CD4-positive, alpha-beta T cell (primary cell): Measurements from ENCODE around the gene FOXJ3. TPM values are rescaled to one million over a fixed set of nuclear protein-coding genes. Genes with fewer than 3 reads are reported as not detected.

Experiments used
- ATAC-seq: fragments of 200-7000 bp; cut with Tn5 transposase; one replicate; pipeline ENCODE4 v1.10.0; 2022; ENCODE audit warnings: mild to moderate bottlenecking; ENCODE audit not compliant: poor library complexity
- CTCF ChIA-PET: fragments of 350-600 bp; sonication (Branson Sonifier 250); formaldehyde crosslinking; loops from one replicate; lab custom pipeline; 2021; ENCODE audit warnings: antibody characterized with exemption, inconsistent platforms; lab: Charles Lee
- POLR2A ChIA-PET: fragments of 350-600 bp; sonication (Branson Sonifier 250); formaldehyde crosslinking; loops from one replicate; lab custom pipeline; 2021; ENCODE audit warnings: antibody characterized with exemption, inconsistent platforms; lab: Charles Lee
- DNase-seq, 14 experiments: peaks; one replicate each; pipeline ENCODE4 v3.0.0-alpha.2; 2013 to 2020; ENCODE audit warnings: mixed read lengths in 2 of 14
- H3K27ac ChIP-seq, 2 donors: one replicate each; pipeline versions ENCODE4 v1.5.1 to v1.7.0; 2013; ENCODE audit warnings: low read length in 2 of 2, low read depth in 1 of 2, mild to moderate bottlenecking in 1 of 2
- H3K27me3 ChIP-seq, 2 experiments: 1 replicate in 1 of 2; 2 replicates in 1 of 2; pipeline versions ENCODE4 v1.6.1 to v1.7.0; 2013; ENCODE audit warnings: low read length in 2 of 2, control low read depth in 1 of 2, mild to moderate bottlenecking in 1 of 2, moderate library complexity in 1 of 2; ENCODE audit not compliant: insufficient read depth in 2 of 2, control insufficient read depth in 1 of 2
- H3K36me3 ChIP-seq: one replicate; pipeline ENCODE4 v1.6.1; 2013; ENCODE audit warnings: low read length, control low read depth; ENCODE audit not compliant: insufficient read depth
- H3K4me1 ChIP-seq: one replicate; pipeline ENCODE4 v1.6.1; 2013; ENCODE audit warnings: low read length, control low read depth; ENCODE audit not compliant: insufficient read depth
- H3K4me3 ChIP-seq: one replicate; pipeline ENCODE4 v1.5.1; 2013; ENCODE audit warnings: mild to moderate bottlenecking, low read length, moderate library complexity
- H3K9me3 ChIP-seq, 2 experiments: 1 replicate in 1 of 2; 2 replicates in 1 of 2; pipeline versions ENCODE4 v1.6.1 to v1.7.0; 2013; ENCODE audit warnings: low read length in 2 of 2, mild to moderate bottlenecking in 2 of 2, control low read depth in 1 of 2, moderate library complexity in 1 of 2; ENCODE audit not compliant: control insufficient read depth in 1 of 2, insufficient read depth in 1 of 2
- H3K27ac Mint-ChIP-seq: one replicate; pipeline ENCODE4 v1.8.0; 2020; ENCODE audit warnings: mixed read lengths
- H3K27me3 Mint-ChIP-seq: one replicate; pipeline ENCODE4 v1.8.0; 2021; ENCODE audit warnings: mixed read lengths
- H3K36me3 Mint-ChIP-seq: one replicate; pipeline ENCODE4 v1.8.0; 2021; ENCODE audit warnings: low read depth, mixed read lengths
- H3K4me1 Mint-ChIP-seq: one replicate; pipeline ENCODE4 v1.8.0; 2021; ENCODE audit warnings: low read depth, mixed read lengths
- H3K4me3 Mint-ChIP-seq: one replicate; pipeline ENCODE4 v1.8.0; 2020; ENCODE audit warnings: mild to moderate bottlenecking, mixed read lengths
- H3K9me3 Mint-ChIP-seq: one replicate; pipeline ENCODE4 v1.8.0; 2020; ENCODE audit warnings: mixed read lengths
- CTCF ChIP-seq: fragments of 200-600 bp; IDR thresholded peaks from one replicate; pipeline ENCODE4 v1.8.0; 2022; ENCODE audit warnings: antibody characterized with exemption, mild to moderate bottlenecking
- intact Hi-C, 2 experiments: fragments of 100-400 bp; cut with DNase I in 1 of 2; cut with micrococcal nuclease in 1 of 2; formaldehyde crosslinking; loops; one replicate each; pipeline versions ENCODE4 v1.15.1 to v1.9.0; 2023 to 2025; cut with DNase I, micrococcal nuclease
- total RNA-seq, 174 experiments: library from RNA in 2 of 174; stranded (reverse) in 2 of 174; gene quantifications; one replicate each; pipeline ENCODE4 v1.2.3 and lab custom pipeline; 2021 to 2026

FOXJ3 gene
- total RNA-seq, 2 experiments from 2014 or later = 73.1 to 74.9 TPM

- no peaks in the 10 kb centered on the region for H3K36me3 ChIP-seq
- H3K4me1 ChIP-seq = no peaks in the 10 kb centered on the region
- DNase-seq = no peak
Observed at GRCh38 chr1:42164551-42165420, 170.2 kb downstream of the FOXJ3 start, which contains the start of gene GUCA2A. Gene GUCA2A, minus strand, starts transcription at chr1:42164745. Its CDS starts 33 bp downstream, at chr1:42164712.

GRCh38 chr1:42163536-42164503 lies 171.2 kb downstream of the FOXJ3 start:
- Mint-ChIP-seq H3K36me3 (no peaks in the 10 kb centered on the region), H3K4me3 (no peak overlapping the region), H3K27me3 (peaks cover 4% of the 10 kb centered on the region), H3K4me1 (no peaks in the 10 kb centered on the region), H3K27ac (no peak overlapping the region), H3K9me3 (peaks cover 5% of the 10 kb centered on the region)
- no peaks in the 10 kb centered on the region for H3K27me3 ChIP-seq
- H3K9me3 ChIP-seq = peaks cover 0 to 8% of the 10 kb centered on the region in 2 experiments
- no peaks in the 10 kb centered on the region for H3K36me3 ChIP-seq
- TF ChIP-seq CTCF = no peak
- ChIA-PET POLR2A (no interaction called here), CTCF (interaction anchor here (1.7 kb wide), 1 partner anchor 9 kb away, joined by 4 read pairs; no protein-coding TSS in a partner anchor)
- H3K4me3 ChIP-seq = no peak overlapping the region
- no peak overlapping the region for H3K27ac ChIP-seq
- H3K4me1 ChIP-seq = no peaks in the 10 kb centered on the region
- ATAC-seq (no peak), DNase-seq (peak in 1 of 14 experiments; percentile 4)
- intact Hi-C loops = no loop called here

More at GRCh38 chr1:42164551-42165420, 170.2 kb downstream of the FOXJ3 start, which contains the start of gene GUCA2A:
- no peak within 1 kb of the TSS for H3K4me3 Mint-ChIP-seq
- Histone ChIP-seq H3K27ac (no peak within 1 kb of the TSS), H3K4me3 (no peak within 1 kb of the TSS), H3K27me3 (no peaks in the 10 kb centered on the region), H3K9me3 (peaks cover 0 to 8% of the 10 kb centered on the region in 2 experiments)
- peaks cover 4% of the 10 kb centered on the region for H3K27me3 Mint-ChIP-seq
- H3K9me3 Mint-ChIP-seq = peaks cover 5% of the 10 kb centered on the region
- no peak for ATAC-seq
- intact Hi-C loops = no loop called here
- H3K27ac Mint-ChIP-seq = no peak within 1 kb of the TSS
- ChIA-PET POLR2A (no interaction called here), CTCF (interaction anchor here (1.7 kb wide), 1 partner anchor 8 kb away, joined by 4 read pairs; no protein-coding TSS in a partner anchor)
- no peak for TF ChIP-seq CTCF
- no peaks in the 10 kb centered on the region for H3K4me1 Mint-ChIP-seq
- no peaks in the 10 kb centered on the region for H3K36me3 Mint-ChIP-seq

- H3K4me3 ChIP-seq = no peak overlapping the region
- Mint-ChIP-seq H3K4me3 (no peak overlapping the region), H3K27ac (no peak overlapping the region), H3K36me3 (no peaks in the 10 kb centered on the region), H3K4me1 (peaks cover under 1% of the 10 kb centered on the region), H3K27me3 (peaks cover 4% of the 10 kb centered on the region), H3K9me3 (peaks cover 5% of the 10 kb centered on the region)
- H3K36me3 ChIP-seq = no peaks in the 10 kb centered on the region
- H3K27ac ChIP-seq = no peak overlapping the region
- H3K4me1 ChIP-seq = no peaks in the 10 kb centered on the region
- CTCF ChIA-PET = interaction anchor here (1.7 kb wide), 1 partner anchor 10 kb away, joined by 4 read pairs; no protein-coding TSS in a partner anchor
- POLR2A ChIA-PET = no interaction called here
- peaks cover 0 to 8% of the 10 kb centered on the region in 2 experiments for H3K9me3 ChIP-seq
- TF ChIP-seq CTCF = no peak
- ATAC-seq = no peak
- H3K27me3 ChIP-seq = no peaks in the 10 kb centered on the region
- intact Hi-C loops = no loop called here
- no peak for DNase-seq
Observed at GRCh38 chr1:42163114-42163513, 171.9 kb downstream of the FOXJ3 start.
